A549 (cell line): ENCODE results near the gene CILP2. TPM values are rescaled to one million over a fixed set of nuclear protein-coding genes. Genes with fewer than 3 reads are reported as not detected.

Source experiments
- ATAC-seq, 2 experiments: fragments of 200-7000 bp in 1 of 2; fragments of >200 bp in 1 of 2; cut with Nextera tagmentation in 1 of 2; cut with Tn5 transposase in 1 of 2; 3 replicates each; pipeline versions ENCODE4 v1.8.0 to v1.9.1; 2018 to 2020; ENCODE audit warnings: mild to moderate bottlenecking in 1 of 2, moderate library complexity in 1 of 2
- CTCF ChIA-PET: fragments of 300-600 bp; sonication (Branson Sonifier 250); formaldehyde crosslinking; extraction: SDS; loops from one replicate; lab custom pipeline; 2021; ENCODE audit warnings: antibody characterized with exemption, inconsistent platforms; lab: Yijun Ruan, JAX
- POLR2A ChIA-PET: fragments of 350-600 bp; formaldehyde crosslinking; extraction: SDS; loops from one replicate; lab custom pipeline; 2021; ENCODE audit warnings: antibody characterized with exemption, inconsistent platforms; lab: Yijun Ruan, JAX
- DNase-seq, 2 experiments: peaks; one replicate each; pipeline versions ENCODE4 v3.0.0 to v3.0.0-alpha.2; 2011 to 2016; ENCODE audit warnings: low read depth in 1 of 2, low spot score in 1 of 2
- FAIRE-seq: peaks from 2 replicates; lab custom pipeline; 2011; peaks lifted over from hg19 to GRCh38; lab: Jason Lieb, UNC
- H3K27ac ChIP-seq, 2 experiments: fragments of >200 bp; sonication (Bioruptor Twin); formaldehyde crosslinking; 3 replicates each; pipeline ENCODE4 v1.5.1; 2016 to 2017
- H3K4me1 ChIP-seq: fragments of >200 bp; sonication (Bioruptor Twin); formaldehyde crosslinking; 3 replicates; pipeline ENCODE4 v1.6.1; 2016
- H3K4me2 ChIP-seq: fragments of >200 bp; sonication (Bioruptor Twin); formaldehyde crosslinking; 3 replicates; pipeline ENCODE4 v1.6.1; 2016
- H3K4me3 ChIP-seq: fragments of >200 bp; sonication (Bioruptor Twin); formaldehyde crosslinking; 3 replicates; pipeline ENCODE4 v1.5.1; 2016
- H3K9me3 ChIP-seq: fragments of >200 bp; sonication (Bioruptor Twin); formaldehyde crosslinking; 3 replicates; pipeline ENCODE4 v1.6.1; 2016
- CBX8 ChIP-seq: fragments of 200-600 bp; sonication (generic); IDR thresholded peaks from 2 replicates; pipeline ENCODE4 v1.6.1; 2016
- CEBPB ChIP-seq, 2 experiments: fragments of >200 bp in 1 of 2; sonication (Bioruptor Twin) in 1 of 2; formaldehyde crosslinking in 1 of 2; IDR thresholded peaks; 2 replicates each; pipeline ENCODE4 v1.6.1; 2012 to 2016
- EHF ChIP-seq: fragments of 250-450 bp; sonication (Bioruptor Pico); IDR thresholded peaks from 2 replicates; pipeline ENCODE4 v1.5.0; 2020; ENCODE audit warnings: mild to moderate bottlenecking
- EP300 ChIP-seq, 2 experiments: fragments of >200 bp; sonication (Bioruptor Twin); formaldehyde crosslinking; IDR thresholded peaks; 2 replicates in 1 of 2; 3 replicates in 1 of 2; pipeline ENCODE4 v1.6.1; 2016 to 2017
- FOSB ChIP-seq: fragments of 250-450 bp; sonication (Bioruptor Pico); IDR thresholded peaks from 2 replicates; pipeline ENCODE4 v1.5.0; 2020; ENCODE audit warnings: mild to moderate bottlenecking, moderate library complexity
- FOXS1 ChIP-seq: fragments of 250-450 bp; sonication (Bioruptor Pico); IDR thresholded peaks from 2 replicates; pipeline ENCODE4 v1.5.0; 2020; ENCODE audit warnings: mild to moderate bottlenecking, moderate library complexity
- GATA3 ChIP-seq: IDR thresholded peaks from 2 replicates; pipeline ENCODE4 v1.6.1; 2012; ENCODE audit warnings: borderline replicate concordance
- HDAC2 ChIP-seq: fragments of 200-600 bp; sonication (generic); IDR thresholded peaks from 2 replicates; pipeline ENCODE4 v1.6.1; 2016
- HOXB13 ChIP-seq: fragments of 250-450 bp; sonication (Bioruptor Pico); IDR thresholded peaks from 2 replicates; pipeline ENCODE4 v1.5.0; 2020; ENCODE audit warnings: low read depth, mild to moderate bottlenecking, moderate library complexity
- NFE2L2 ChIP-seq: fragments of 150-350 bp; conservative IDR thresholded peaks from 2 replicates; pipeline ENCODE4 v1.6.1; 2014; ENCODE audit warnings: low read length
- NPAS2 ChIP-seq: fragments of 250-450 bp; sonication (Bioruptor Pico); IDR thresholded peaks from 2 replicates; pipeline ENCODE4 v1.8.0; 2022; ENCODE audit warnings: mild to moderate bottlenecking, moderate library complexity, borderline replicate concordance
- NR3C1 ChIP-seq: fragments of >200 bp; sonication (Bioruptor Twin); formaldehyde crosslinking; IDR thresholded peaks from 3 replicates; pipeline ENCODE4 v1.6.1; 2017
- RAD21 ChIP-seq, 2 experiments: fragments of >200 bp in 1 of 2; sonication (Bioruptor Twin) in 1 of 2; formaldehyde crosslinking in 1 of 2; IDR thresholded peaks in 1 of 2; conservative IDR thresholded peaks in 1 of 2; 2 replicates in 1 of 2; 3 replicates in 1 of 2; pipeline ENCODE4 v1.6.1; 2012 to 2018; ENCODE audit warnings: inconsistent platforms in 1 of 2
- RCOR1 ChIP-seq: fragments of 150-350 bp; IDR thresholded peaks from 2 replicates; pipeline ENCODE4 v1.6.1; 2014; ENCODE audit warnings: antibody characterized with exemption, low read length, low read depth
- TFCP2L1 ChIP-seq: fragments of 250-450 bp; sonication (Bioruptor Pico); IDR thresholded peaks from 2 replicates; pipeline ENCODE4 v1.5.0; 2021; ENCODE audit warnings: mild to moderate bottlenecking
- TP53 ChIP-seq: fragments of 250-450 bp; sonication (Bioruptor Pico); IDR thresholded peaks from 2 replicates; pipeline ENCODE4 v1.5.0; 2021; ENCODE audit warnings: mild to moderate bottlenecking, moderate library complexity
- ZFP36 ChIP-seq: fragments of 450-650 bp; IDR thresholded peaks from 2 replicates; pipeline ENCODE4 v1.6.1; 2014; ENCODE audit warnings: borderline replicate concordance; ENCODE audit not compliant: partially characterized antibody
- ZSCAN20 ChIP-seq: fragments of 250-450 bp; sonication (Bioruptor Pico); IDR thresholded peaks from 2 replicates; pipeline ENCODE4 v1.8.0; 2022; ENCODE audit warnings: mild to moderate bottlenecking, moderate library complexity
- WGBS: methylation state at CpG from one replicate; pipeline ENCODE4 v1.1.6; 2017; ENCODE audit errors: missing lambda C conversion rate; 5-methylcytosine and 5-hydroxymethylcytosine counted together
- polyA plus RNA-seq, 4 experiments: library from polyadenylated mRNA; depleted of rRNA in 3 of 4; stranded (reverse); fragments of >200 nt; fragmentation: RNase III in 1 of 4; extraction: RNeasy Plus Mini Kit Qiagen cat#74134 plus additional on column Dnase treatment in 1 of 4; gene quantifications; 2 replicates in 3 of 4; 3 replicates in 1 of 4; pipeline ENCODE4 v1.2.3, GENCODE V29; 2011 to 2017
- TF ChIP-seq, protein P1 (sequence below): IDR thresholded peaks from 2 replicates; pipeline ENCODE4 v1.6.1; 2012; ENCODE audit warnings: low read depth, borderline replicate concordance
- TF ChIP-seq, protein P2 (sequence below): fragments of 450-650 bp; IDR thresholded peaks from 2 replicates; pipeline ENCODE4 v1.6.1; 2014; ENCODE audit warnings: antibody characterized with exemption
- TF ChIP-seq, protein P3 (sequence below): IDR thresholded peaks from 2 replicates; pipeline ENCODE4 v1.6.1; 2012
- TF ChIP-seq, protein P4 (sequence below): fragments of 200-600 bp; sonication (generic); IDR thresholded peaks from 2 replicates; pipeline ENCODE4 v1.6.1; 2016; ENCODE audit warnings: antibody characterized with exemption, mild to moderate bottlenecking, moderate library complexity
- TF ChIP-seq, protein P5 (sequence below): IDR thresholded peaks from 2 replicates; pipeline ENCODE4 v1.6.1; 2012

CILP2 gene
- polyA plus RNA-seq, 2 of the 4 experiments (the other 2 are of a cell fraction), result 0.17 TPM

DNA sequence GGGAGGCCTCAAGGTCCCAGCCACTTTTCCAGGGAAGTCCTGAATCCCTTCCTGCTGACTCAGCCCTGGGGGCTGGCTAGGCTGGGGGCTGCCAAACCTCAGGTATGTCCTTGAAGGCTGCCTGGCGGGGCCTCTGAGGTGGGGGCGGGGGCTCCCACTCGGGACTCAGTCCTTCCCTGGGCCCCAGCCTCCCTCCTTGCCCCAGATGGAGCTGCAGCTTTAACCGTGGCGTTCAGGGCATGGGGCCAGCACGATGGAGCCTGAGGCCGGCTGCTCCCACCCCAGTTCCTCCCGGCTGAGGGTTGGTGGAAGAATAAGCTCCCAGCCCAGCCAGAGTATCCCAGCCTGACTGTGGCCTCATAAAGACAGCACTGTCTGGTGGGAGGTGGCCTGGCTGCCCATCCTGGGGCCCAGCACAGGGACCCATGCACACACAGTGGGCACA, 12.4 kb downstream of the CILP2 start:
- DNase-seq, result no peak
- H3K27ac ChIP-seq, result no peak overlapping the region
- no peak for ATAC-seq
- FAIRE-seq, result no peak
- TF ChIP-seq, protein P1, sequence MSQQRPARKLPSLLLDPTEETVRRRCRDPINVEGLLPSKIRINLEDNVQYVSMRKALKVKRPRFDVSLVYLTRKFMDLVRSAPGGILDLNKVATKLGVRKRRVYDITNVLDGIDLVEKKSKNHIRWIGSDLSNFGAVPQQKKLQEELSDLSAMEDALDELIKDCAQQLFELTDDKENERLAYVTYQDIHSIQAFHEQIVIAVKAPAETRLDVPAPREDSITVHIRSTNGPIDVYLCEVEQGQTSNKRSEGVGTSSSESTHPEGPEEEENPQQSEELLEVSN, result no peak
- no peak overlapping the region for H3K4me2 ChIP-seq
- no CpG with 5 or more reads among the region's 8 CpGs for WGBS
- CTCF ChIA-PET, result interaction anchor here (2.8 to 12.3 kb wide), 2 partner anchors 20 to 93 kb away, joined by 10 to 79 read pairs; partner anchors contain the start of genes GMIP and YJEFN3
- no peaks in the 10 kb centered on the region for H3K4me1 ChIP-seq
- POLR2A ChIA-PET, result no interaction called here
- H3K9me3 ChIP-seq, result no peaks in the 10 kb centered on the region
- no peak overlapping the region for H3K4me3 ChIP-seq

DNA sequence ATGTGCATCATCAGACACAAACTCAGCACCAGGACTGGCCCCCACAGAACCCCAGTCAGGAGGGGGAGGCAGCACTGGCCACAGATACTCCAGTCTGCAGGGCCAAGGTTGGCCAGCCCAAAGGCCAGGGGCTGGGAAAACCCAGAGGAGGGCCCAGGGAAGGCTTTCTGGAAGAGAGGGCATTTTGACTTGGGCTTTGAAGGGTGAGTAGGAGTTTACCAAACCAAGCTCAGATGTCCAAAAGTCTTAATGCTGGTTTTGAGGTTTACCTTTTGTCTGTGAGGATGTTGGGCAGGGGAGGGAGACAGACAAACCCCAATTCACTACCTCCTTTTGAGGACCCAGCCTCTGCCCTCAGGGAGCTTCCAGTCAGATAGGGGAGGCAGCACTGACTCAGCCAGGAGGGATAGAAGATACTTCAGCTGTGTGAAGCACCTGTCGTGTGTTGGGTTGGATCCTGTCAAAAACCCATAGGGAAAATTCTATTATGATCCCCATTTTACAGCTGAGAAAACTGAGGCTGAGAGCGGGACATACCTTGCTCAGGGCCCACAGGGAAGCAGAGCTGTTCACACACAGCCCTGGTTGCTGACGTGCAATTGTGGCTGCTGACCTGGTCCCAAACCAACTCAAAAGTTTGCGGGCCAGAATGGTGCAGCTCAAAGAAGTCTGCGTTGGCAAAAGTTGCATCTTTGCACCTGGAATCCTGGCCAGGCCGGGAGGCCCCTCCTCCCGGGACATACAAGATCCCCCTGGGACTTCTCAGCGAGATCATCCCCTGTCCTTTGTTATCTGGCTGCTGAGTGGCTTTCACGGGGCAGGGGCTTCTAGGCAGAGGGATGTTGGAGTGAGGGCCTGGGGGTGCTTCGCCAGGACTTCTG, 13.1 kb downstream of the CILP2 start:
- WGBS, result 74% methylated on average over 6 of the region's 10 CpGs
- ChIA-PET POLR2A (no interaction called here), CTCF (interaction anchor here (0.6 to 12.3 kb wide), 7 partner anchors 8 to 268 kb away, joined by 3 to 79 read pairs (median 4); partner anchors contain the start of genes GMIP and YJEFN3)
- ATAC-seq (no peak), DNase-seq (no peak)
- no peaks in the 10 kb centered on the region for H3K9me3 ChIP-seq
- no peaks in the 10 kb centered on the region for H3K4me1 ChIP-seq
- no peak overlapping the region for H3K4me2 ChIP-seq
- no peak overlapping the region for H3K4me3 ChIP-seq
- TF ChIP-seq RAD21 (conservative IDR thresholded peaks at IDR 0.05 in 1 of 2, IDR thresholded peaks at IDR 0.05 in 1 of 2), result no peak
- TF ChIP-seq NR3C1, result no peak
- TF ChIP-seq NFE2L2, result no peak
- no peak for TF ChIP-seq TP53 (CRISPR knock-in tag)
- TF ChIP-seq CEBPB (IDR thresholded peaks at IDR 0.05), result no peak
- no peak for TF ChIP-seq FOXS1
- TF ChIP-seq TFCP2L1, result no peak
- TF ChIP-seq, protein P2, sequence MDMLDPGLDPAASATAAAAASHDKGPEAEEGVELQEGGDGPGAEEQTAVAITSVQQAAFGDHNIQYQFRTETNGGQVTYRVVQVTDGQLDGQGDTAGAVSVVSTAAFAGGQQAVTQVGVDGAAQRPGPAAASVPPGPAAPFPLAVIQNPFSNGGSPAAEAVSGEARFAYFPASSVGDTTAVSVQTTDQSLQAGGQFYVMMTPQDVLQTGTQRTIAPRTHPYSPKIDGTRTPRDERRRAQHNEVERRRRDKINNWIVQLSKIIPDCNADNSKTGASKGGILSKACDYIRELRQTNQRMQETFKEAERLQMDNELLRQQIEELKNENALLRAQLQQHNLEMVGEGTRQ, result no peak
- TF ChIP-seq EP300 (IDR thresholded peaks at IDR 0.05), result no peak
- TF ChIP-seq ZFP36, result no peak
- TF ChIP-seq, protein P3, sequence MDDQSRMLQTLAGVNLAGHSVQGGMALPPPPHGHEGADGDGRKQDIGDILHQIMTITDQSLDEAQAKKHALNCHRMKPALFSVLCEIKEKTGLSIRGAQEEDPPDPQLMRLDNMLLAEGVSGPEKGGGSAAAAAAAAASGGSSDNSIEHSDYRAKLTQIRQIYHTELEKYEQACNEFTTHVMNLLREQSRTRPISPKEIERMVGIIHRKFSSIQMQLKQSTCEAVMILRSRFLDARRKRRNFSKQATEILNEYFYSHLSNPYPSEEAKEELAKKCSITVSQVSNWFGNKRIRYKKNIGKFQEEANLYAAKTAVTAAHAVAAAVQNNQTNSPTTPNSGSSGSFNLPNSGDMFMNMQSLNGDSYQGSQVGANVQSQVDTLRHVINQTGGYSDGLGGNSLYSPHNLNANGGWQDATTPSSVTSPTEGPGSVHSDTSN, result no peak
- no peak for TF ChIP-seq RCOR1
- TF ChIP-seq CBX8, result no peak
- TF ChIP-seq, all 56 proteins: peak for 0
- FAIRE-seq, result no peak
- no peak overlapping the region for H3K27ac ChIP-seq

DNA sequence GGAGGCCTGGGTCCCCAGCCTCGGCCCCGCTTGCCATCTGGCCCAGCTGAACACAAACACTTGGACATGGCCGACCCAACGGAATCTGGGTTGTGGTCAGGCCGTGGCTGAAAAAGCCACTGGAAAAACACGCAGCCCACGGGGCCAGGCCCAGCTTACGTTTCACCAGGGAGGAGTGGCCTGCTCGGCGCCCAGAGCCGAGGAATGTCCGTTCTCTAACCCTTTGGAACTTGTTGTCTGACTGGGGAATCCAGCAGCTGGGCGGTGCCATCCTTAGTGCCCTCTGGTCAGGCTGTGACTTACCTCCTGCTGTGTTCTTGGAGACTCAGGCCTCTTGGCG, 13.8 kb downstream of the CILP2 start:
- Histone ChIP-seq H3K4me2 (no peak overlapping the region), H3K27ac (no peak overlapping the region), H3K4me3 (no peak overlapping the region), H3K9me3 (no peaks in the 10 kb centered on the region)
- POLR2A ChIA-PET, result no interaction called here
- CTCF ChIA-PET, result interaction anchor here (0.5 to 12.3 kb wide), 8 partner anchors 9 to 1177 kb away, joined by 3 to 79 read pairs (median 4); partner anchors contain the start of genes GMIP and YJEFN3
- no peak for FAIRE-seq
- no CpG with 5 or more reads among the region's 14 CpGs for WGBS
- ATAC-seq, result no peak; a peak in 1 of 6 replicates
- DNase-seq, result no peak
- no peak for TF ChIP-seq GATA3
- TF ChIP-seq RCOR1, result no peak
- TF ChIP-seq ZSCAN20 (CRISPR knock-in tag), result no peak
- TF ChIP-seq HDAC2, result no peak
- no peak for TF ChIP-seq EHF
- no peak for TF ChIP-seq TP53 (CRISPR knock-in tag)
- no peak for TF ChIP-seq FOSB (CRISPR knock-in tag)
- TF ChIP-seq, protein P4, sequence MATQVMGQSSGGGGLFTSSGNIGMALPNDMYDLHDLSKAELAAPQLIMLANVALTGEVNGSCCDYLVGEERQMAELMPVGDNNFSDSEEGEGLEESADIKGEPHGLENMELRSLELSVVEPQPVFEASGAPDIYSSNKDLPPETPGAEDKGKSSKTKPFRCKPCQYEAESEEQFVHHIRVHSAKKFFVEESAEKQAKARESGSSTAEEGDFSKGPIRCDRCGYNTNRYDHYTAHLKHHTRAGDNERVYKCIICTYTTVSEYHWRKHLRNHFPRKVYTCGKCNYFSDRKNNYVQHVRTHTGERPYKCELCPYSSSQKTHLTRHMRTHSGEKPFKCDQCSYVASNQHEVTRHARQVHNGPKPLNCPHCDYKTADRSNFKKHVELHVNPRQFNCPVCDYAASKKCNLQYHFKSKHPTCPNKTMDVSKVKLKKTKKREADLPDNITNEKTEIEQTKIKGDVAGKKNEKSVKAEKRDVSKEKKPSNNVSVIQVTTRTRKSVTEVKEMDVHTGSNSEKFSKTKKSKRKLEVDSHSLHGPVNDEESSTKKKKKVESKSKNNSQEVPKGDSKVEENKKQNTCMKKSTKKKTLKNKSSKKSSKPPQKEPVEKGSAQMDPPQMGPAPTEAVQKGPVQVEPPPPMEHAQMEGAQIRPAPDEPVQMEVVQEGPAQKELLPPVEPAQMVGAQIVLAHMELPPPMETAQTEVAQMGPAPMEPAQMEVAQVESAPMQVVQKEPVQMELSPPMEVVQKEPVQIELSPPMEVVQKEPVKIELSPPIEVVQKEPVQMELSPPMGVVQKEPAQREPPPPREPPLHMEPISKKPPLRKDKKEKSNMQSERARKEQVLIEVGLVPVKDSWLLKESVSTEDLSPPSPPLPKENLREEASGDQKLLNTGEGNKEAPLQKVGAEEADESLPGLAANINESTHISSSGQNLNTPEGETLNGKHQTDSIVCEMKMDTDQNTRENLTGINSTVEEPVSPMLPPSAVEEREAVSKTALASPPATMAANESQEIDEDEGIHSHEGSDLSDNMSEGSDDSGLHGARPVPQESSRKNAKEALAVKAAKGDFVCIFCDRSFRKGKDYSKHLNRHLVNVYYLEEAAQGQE, result no peak
- no peak for TF ChIP-seq HOXB13 (CRISPR knock-in tag)
- TF ChIP-seq, protein P5, sequence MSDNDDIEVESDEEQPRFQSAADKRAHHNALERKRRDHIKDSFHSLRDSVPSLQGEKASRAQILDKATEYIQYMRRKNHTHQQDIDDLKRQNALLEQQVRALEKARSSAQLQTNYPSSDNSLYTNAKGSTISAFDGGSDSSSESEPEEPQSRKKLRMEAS, result no peak
- TF ChIP-seq NPAS2, result no peak
- TF ChIP-seq, all 56 proteins: peak for 0
- no peaks in the 10 kb centered on the region for H3K4me1 ChIP-seq
